A549 (cell line): ENCODE measurements around the gene TDRD9. TPM values are rescaled to one million over a fixed set of nuclear protein-coding genes. Genes with fewer than 3 reads are reported as not detected.

Experiments
- ATAC-seq, 2 experiments: fragments of 200-7000 bp in 1 of 2; fragments of >200 bp in 1 of 2; cut with Nextera tagmentation in 1 of 2; cut with Tn5 transposase in 1 of 2; 3 replicates each; pipeline versions ENCODE4 v1.8.0 to v1.9.1; 2018 to 2020; ENCODE audit warnings: mild to moderate bottlenecking in 1 of 2, moderate library complexity in 1 of 2
- CTCF ChIA-PET: fragments of 300-600 bp; sonication (Branson Sonifier 250); formaldehyde crosslinking; extraction: SDS; loops from one replicate; lab custom pipeline; 2021; ENCODE audit warnings: antibody characterized with exemption, inconsistent platforms; lab: Yijun Ruan, JAX
- POLR2A ChIA-PET: fragments of 350-600 bp; formaldehyde crosslinking; extraction: SDS; loops from one replicate; lab custom pipeline; 2021; ENCODE audit warnings: antibody characterized with exemption, inconsistent platforms; lab: Yijun Ruan, JAX
- DNase-seq, 2 experiments: peaks; one replicate each; pipeline versions ENCODE4 v3.0.0 to v3.0.0-alpha.2; 2011 to 2016; ENCODE audit warnings: low read depth in 1 of 2, low spot score in 1 of 2
- FAIRE-seq: peaks from 2 replicates; lab custom pipeline; 2011; peaks lifted over from hg19 to GRCh38; lab: Jason Lieb, UNC
- H3K27ac ChIP-seq, 2 experiments: fragments of >200 bp; sonication (Bioruptor Twin); formaldehyde crosslinking; 3 replicates each; pipeline ENCODE4 v1.5.1; 2016 to 2017
- H3K4me1 ChIP-seq: fragments of >200 bp; sonication (Bioruptor Twin); formaldehyde crosslinking; 3 replicates; pipeline ENCODE4 v1.6.1; 2016
- H3K4me2 ChIP-seq: fragments of >200 bp; sonication (Bioruptor Twin); formaldehyde crosslinking; 3 replicates; pipeline ENCODE4 v1.6.1; 2016
- H3K4me3 ChIP-seq: fragments of >200 bp; sonication (Bioruptor Twin); formaldehyde crosslinking; 3 replicates; pipeline ENCODE4 v1.5.1; 2016
- H3K9me3 ChIP-seq: fragments of >200 bp; sonication (Bioruptor Twin); formaldehyde crosslinking; 3 replicates; pipeline ENCODE4 v1.6.1; 2016
- BCL3 ChIP-seq: fragments of >200 bp; sonication (Bioruptor Twin); formaldehyde crosslinking; IDR thresholded peaks from 3 replicates; pipeline ENCODE4 v1.6.1; 2016
- CHD2 ChIP-seq: fragments of 150-350 bp; IDR thresholded peaks from 2 replicates; pipeline ENCODE4 v1.6.1; 2014; ENCODE audit warnings: low read length; ENCODE audit not compliant: partially characterized antibody
- EP300 ChIP-seq, 2 experiments: fragments of >200 bp; sonication (Bioruptor Twin); formaldehyde crosslinking; IDR thresholded peaks; 2 replicates in 1 of 2; 3 replicates in 1 of 2; pipeline ENCODE4 v1.6.1; 2016 to 2017
- FOSB ChIP-seq: fragments of 250-450 bp; sonication (Bioruptor Pico); IDR thresholded peaks from 2 replicates; pipeline ENCODE4 v1.5.0; 2020; ENCODE audit warnings: mild to moderate bottlenecking, moderate library complexity
- GATA3 ChIP-seq: IDR thresholded peaks from 2 replicates; pipeline ENCODE4 v1.6.1; 2012; ENCODE audit warnings: borderline replicate concordance
- HDAC2 ChIP-seq: fragments of 200-600 bp; sonication (generic); IDR thresholded peaks from 2 replicates; pipeline ENCODE4 v1.6.1; 2016
- HEYL ChIP-seq: fragments of 250-450 bp; sonication (Bioruptor Pico); IDR thresholded peaks from 2 replicates; pipeline ENCODE4 v1.8.0; 2021; ENCODE audit warnings: mild to moderate bottlenecking, moderate library complexity
- HMGXB4 ChIP-seq: fragments of 250-450 bp; sonication (Bioruptor Pico); IDR thresholded peaks from 2 replicates; pipeline ENCODE4 v1.5.0; 2021; ENCODE audit warnings: mild to moderate bottlenecking, moderate library complexity, borderline replicate concordance
- HOXB13 ChIP-seq: fragments of 250-450 bp; sonication (Bioruptor Pico); IDR thresholded peaks from 2 replicates; pipeline ENCODE4 v1.5.0; 2020; ENCODE audit warnings: low read depth, mild to moderate bottlenecking, moderate library complexity
- KDM1A ChIP-seq: fragments of 200-600 bp; sonication (generic); IDR thresholded peaks from 2 replicates; pipeline ENCODE4 v1.6.1; 2016; ENCODE audit warnings: low read depth, mild to moderate bottlenecking
- KDM5A ChIP-seq: fragments of 200-600 bp; sonication (generic); IDR thresholded peaks from 2 replicates; pipeline ENCODE4 v1.6.1; 2016; ENCODE audit warnings: antibody characterized with exemption, mild to moderate bottlenecking
- MAZ ChIP-seq: fragments of 150-350 bp; IDR thresholded peaks from 2 replicates; pipeline ENCODE4 v1.6.1; 2014; ENCODE audit warnings: antibody characterized with exemption, low read depth, low read length, borderline replicate concordance
- NR3C1 ChIP-seq: fragments of >200 bp; sonication (Bioruptor Twin); formaldehyde crosslinking; IDR thresholded peaks from 3 replicates; pipeline ENCODE4 v1.6.1; 2017
- POLR2A ChIP-seq: IDR thresholded peaks from 2 replicates; pipeline ENCODE4 v1.6.1; 2012; ENCODE audit warnings: mild to moderate bottlenecking, low read length
- POLR2AphosphoS2 ChIP-seq: conservative IDR thresholded peaks from 2 replicates; pipeline ENCODE4 v1.6.1; 2012; ENCODE audit warnings: low read length, improper control_type of control experiment, inconsistent platforms
- RARB ChIP-seq: fragments of 250-450 bp; sonication (Bioruptor Pico); IDR thresholded peaks from 2 replicates; pipeline ENCODE4 v1.8.0; 2021; ENCODE audit warnings: mild to moderate bottlenecking, moderate library complexity
- SREBF2 ChIP-seq: fragments of 450-650 bp; IDR thresholded peaks from 2 replicates; pipeline ENCODE4 v1.6.1; 2014; ENCODE audit warnings: mild to moderate bottlenecking, moderate library complexity
- ZSCAN20 ChIP-seq: fragments of 250-450 bp; sonication (Bioruptor Pico); IDR thresholded peaks from 2 replicates; pipeline ENCODE4 v1.8.0; 2022; ENCODE audit warnings: mild to moderate bottlenecking, moderate library complexity
- WGBS: methylation state at CpG from one replicate; pipeline ENCODE4 v1.1.6; 2017; ENCODE audit errors: missing lambda C conversion rate; 5-methylcytosine and 5-hydroxymethylcytosine counted together
- polyA plus RNA-seq, 4 experiments: library from polyadenylated mRNA; depleted of rRNA in 3 of 4; stranded (reverse); fragments of >200 nt; fragmentation: RNase III in 1 of 4; extraction: RNeasy Plus Mini Kit Qiagen cat#74134 plus additional on column Dnase treatment in 1 of 4; gene quantifications; 2 replicates in 3 of 4; 3 replicates in 1 of 4; pipeline ENCODE4 v1.2.3, GENCODE V29; 2011 to 2017
- TF ChIP-seq, protein P1 (sequence below): fragments of 250-450 bp; sonication (Bioruptor Pico); IDR thresholded peaks from 2 replicates; pipeline ENCODE4 v1.5.0; 2020; ENCODE audit warnings: low read depth, mild to moderate bottlenecking, moderate library complexity
- TF ChIP-seq, protein P2 (sequence below): fragments of 150-350 bp; IDR thresholded peaks from 2 replicates; pipeline ENCODE4 v1.6.1; 2014; ENCODE audit warnings: low read depth, mild to moderate bottlenecking, low read length
- TF ChIP-seq, protein P3 (sequence below): IDR thresholded peaks from 2 replicates; pipeline ENCODE4 v1.6.1; 2012

The TDRD9 gene
- polyA plus RNA-seq, 2 of the 4 experiments (the other 2 are of a cell fraction), result 0.04 TPM; not detected in 1

DNA sequence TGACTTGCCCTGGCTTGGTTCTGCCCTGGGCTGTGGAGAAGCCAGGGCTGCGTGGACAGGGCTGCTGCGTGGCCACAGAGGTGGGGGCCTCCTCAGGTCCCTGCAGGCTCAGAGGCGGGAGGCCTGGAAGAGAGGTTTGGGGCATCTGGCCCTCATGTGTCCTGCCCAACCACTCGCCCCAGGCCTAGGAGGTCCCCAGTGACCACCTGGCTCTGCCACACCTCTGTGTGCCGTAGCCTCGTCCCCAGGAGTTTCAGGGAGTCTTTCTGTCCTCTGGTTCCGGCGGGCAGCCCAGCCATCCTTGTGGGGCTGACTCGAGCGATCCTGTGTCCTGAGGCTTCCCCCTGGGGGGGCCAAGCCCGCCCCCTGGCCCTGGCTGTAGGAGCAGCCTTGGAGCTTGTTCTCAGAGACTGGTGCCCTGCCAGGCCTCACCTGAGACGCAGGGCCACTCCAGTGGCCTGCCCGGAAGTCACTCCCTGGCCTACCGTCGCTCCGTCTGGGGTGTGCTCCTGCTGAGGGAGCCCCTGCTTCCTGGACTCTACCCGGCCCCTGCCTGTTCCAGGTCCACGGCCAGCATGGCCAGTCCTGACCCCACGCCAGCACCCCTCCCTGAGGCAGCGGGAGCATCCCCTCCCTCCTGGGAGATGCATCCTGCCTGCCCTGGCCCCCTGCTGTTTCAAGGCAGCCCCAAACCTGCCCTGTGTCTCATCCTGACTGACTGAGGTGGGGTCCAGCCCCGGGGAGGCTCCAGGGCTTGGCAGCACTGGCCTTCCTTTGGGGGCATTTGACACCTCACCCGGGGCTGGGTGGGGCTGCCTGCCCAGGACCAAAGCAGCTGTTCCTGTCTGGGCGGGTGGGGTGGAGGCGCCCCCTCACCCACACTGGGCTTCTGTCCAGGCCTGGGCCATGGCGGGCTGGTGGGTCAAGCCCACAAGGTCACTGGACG is 171.1 kb downstream of the TDRD9 start:
- CTCF ChIA-PET, result interaction anchor here (1.1 to 3.8 kb wide), 5 partner anchors 12 to 465 kb away, joined by 3 to 20 read pairs (median 4); no protein-coding TSS in a partner anchor
- H3K4me1 ChIP-seq, result peaks cover 2% of the 10 kb centered on the region; the same call in 2 of the 3 replicates
- TF ChIP-seq RARB (CRISPR knock-in tag) (no peak), BCL3 (no peak), FOSB (CRISPR knock-in tag) (no peak), POLR2AphosphoS2 (no peak), SREBF2 (no peak), KDM5A (no peak), MAZ (no peak), HEYL (no peak), HOXB13 (CRISPR knock-in tag) (no peak)
- TF ChIP-seq, protein P1, sequence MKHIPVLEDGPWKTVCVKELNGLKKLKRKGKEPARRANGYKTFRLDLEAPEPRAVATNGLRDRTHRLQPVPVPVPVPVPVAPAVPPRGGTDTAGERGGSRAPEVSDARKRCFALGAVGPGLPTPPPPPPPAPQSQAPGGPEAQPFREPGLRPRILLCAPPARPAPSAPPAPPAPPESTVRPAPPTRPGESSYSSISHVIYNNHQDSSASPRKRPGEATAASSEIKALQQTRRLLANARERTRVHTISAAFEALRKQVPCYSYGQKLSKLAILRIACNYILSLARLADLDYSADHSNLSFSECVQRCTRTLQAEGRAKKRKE (CRISPR knock-in tag), result no peak
- TF ChIP-seq, protein P2, sequence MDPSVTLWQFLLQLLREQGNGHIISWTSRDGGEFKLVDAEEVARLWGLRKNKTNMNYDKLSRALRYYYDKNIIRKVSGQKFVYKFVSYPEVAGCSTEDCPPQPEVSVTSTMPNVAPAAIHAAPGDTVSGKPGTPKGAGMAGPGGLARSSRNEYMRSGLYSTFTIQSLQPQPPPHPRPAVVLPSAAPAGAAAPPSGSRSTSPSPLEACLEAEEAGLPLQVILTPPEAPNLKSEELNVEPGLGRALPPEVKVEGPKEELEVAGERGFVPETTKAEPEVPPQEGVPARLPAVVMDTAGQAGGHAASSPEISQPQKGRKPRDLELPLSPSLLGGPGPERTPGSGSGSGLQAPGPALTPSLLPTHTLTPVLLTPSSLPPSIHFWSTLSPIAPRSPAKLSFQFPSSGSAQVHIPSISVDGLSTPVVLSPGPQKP, result no peak
- TF ChIP-seq, protein P3, sequence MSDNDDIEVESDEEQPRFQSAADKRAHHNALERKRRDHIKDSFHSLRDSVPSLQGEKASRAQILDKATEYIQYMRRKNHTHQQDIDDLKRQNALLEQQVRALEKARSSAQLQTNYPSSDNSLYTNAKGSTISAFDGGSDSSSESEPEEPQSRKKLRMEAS, result no peak
- ATAC-seq, result no peak
- no peak overlapping the region for H3K4me2 ChIP-seq
- H3K4me3 ChIP-seq, result no peak overlapping the region
- DNase-seq, result no peak
- POLR2A ChIA-PET, result no interaction called here
- 70% methylated on average over 19 of the region's 26 CpGs for WGBS
- H3K27ac ChIP-seq, result no peak overlapping the region
- no peak for FAIRE-seq
- no peaks in the 10 kb centered on the region for H3K9me3 ChIP-seq

DNA sequence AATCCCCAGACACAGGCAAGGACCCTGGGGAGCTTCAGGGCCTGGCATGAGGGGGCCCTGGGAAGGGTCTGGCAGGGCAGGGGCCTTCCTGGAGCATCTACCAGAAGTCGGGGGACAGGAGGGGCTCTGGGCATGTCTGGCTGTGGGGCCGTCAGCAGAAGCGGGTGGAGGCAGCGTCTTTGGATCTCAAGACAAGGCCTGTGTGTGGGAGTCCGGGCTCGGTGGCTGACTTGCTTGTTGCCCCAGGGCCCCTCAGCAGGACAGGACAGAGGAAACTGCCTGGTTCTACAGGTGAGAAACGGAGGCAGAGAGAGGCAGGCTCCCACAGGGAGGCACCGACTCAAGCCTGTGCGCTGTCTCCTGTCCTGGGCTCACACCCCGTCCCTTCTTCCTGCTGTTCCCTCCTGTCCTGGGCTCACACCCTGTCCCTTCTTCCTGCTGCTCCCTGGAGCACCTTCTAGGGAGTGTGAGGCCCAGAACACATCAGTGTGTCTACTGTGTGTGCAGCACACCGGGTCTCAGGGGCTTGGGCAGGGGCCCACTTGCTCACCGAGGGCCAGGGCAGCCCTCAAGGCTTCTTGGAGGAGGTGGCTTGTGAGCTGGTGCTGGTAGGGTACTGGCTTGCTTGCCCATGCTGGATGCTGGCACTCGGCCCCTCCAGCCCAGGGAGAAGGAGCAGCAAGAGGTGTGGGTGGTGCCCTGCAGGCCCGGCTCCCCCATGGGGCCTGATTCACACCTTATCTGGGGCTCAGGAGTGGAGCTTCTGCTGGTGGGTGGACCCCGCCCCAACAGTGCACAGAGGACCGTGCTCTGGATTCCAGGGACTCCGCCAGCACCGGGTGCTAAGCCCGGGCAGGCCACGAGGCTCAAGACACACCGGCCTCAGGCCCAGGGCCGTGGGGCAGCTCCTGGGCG is 172.2 kb downstream of the TDRD9 start:
- ATAC-seq (no peak), DNase-seq (no peak)
- ChIA-PET CTCF (interaction anchor here (1.2 kb wide), 2 partner anchors 18 to 464 kb away, joined by 3 to 4 read pairs; no protein-coding TSS in a partner anchor), POLR2A (no interaction called here)
- Histone ChIP-seq H3K4me3 (no peak overlapping the region), H3K27ac (no peak overlapping the region), H3K4me1 (no peaks in the 10 kb centered on the region)
- TF ChIP-seq GATA3 (no peak), NR3C1 (no peak), EP300 (IDR thresholded peaks at IDR 0.05) (no peak), POLR2A (no peak), MAZ (no peak), HMGXB4 (no peak), ZSCAN20 (no peak), KDM1A (no peak), KDM5A (no peak), CHD2 (no peak), HDAC2 (no peak)
- TF ChIP-seq, protein P1 (CRISPR knock-in tag), result no peak
- TF ChIP-seq, protein P2, result no peak
- TF ChIP-seq, protein P3, result no peak
- TF ChIP-seq, all 56 proteins: peak for 0
- WGBS, result 80% methylated on average over 16 of the region's 23 CpGs
- Histone ChIP-seq H3K4me2 (no peak overlapping the region), H3K9me3 (no peaks in the 10 kb centered on the region)
- FAIRE-seq, result no peak
